Epithelial cell of alveolus of lung (primary cell): Measurements from ENCODE around the gene EPHB6. TPM values are rescaled to one million over a fixed set of nuclear protein-coding genes. Genes with fewer than 3 reads are reported as not detected.

Experiments
- total RNA-seq: library from RNA; depleted of rRNA; stranded (reverse); fragments of >200 nt; gene quantifications from 2 replicates; pipeline ENCODE4 v1.2.1, GENCODE V29; 2015

EPHB6 gene
- total RNA-seq = 10.5 and 23.0 TPM in 2 replicates

DNA sequence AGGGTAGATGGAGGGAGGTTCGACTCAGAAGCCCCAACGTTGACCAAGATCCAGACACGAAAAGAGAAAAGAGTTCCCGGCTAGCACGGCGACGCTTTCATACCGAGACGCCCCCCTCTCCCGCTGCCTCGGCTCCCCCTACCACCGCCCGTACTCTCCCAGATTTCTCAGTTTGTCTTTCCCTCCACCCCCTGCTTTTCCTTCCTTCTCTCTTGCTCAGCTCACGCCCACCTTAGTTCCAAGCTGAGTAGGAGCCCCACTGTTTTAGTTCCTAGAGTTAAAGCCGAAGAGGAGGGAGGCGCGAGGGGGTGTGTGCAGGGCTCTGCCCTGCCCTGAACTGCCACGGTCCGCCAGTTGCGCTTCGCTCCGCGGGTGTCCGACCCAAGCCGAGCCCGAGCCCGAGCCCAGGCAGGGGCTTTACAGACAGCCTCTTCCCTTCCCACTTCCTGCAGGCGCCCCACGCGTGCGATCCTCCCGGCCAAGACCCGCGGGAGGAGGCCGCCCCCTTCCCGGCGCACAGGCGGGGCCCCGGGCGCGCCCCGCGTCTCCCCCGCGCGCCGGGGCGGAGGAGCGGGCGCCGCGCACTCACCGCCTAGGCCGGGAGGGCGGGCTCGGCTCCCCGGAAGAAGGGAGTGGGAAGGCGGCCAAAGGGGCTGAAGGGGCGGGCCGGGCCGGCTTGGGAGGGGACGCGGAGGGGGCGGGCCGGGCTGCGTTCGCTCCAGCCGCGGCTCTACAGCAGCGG is at the start of gene EPHB6:
Gene EPHB6 (plus strand): TSS at position 705 of the 742 bp plus-strand sequence. CDS start 8,152 bp downstream, outside the sequence.

GRCh38 chr7:142885311-142886230 is 30.7 kb downstream of the EPHB6 start, which contains the start of gene TRPV6:
TRPV6 (minus strand) TSS chr7:142885745.

Other genes starting within 250 kb of the EPHB6 start
- gene PRSS1, start 105.6 kb upstream of the EPHB6 start, total RNA-seq = 0.24 and 0.91 TPM in 2 replicates
- gene PRSS2, start 84.1 kb upstream of the EPHB6 start, total RNA-seq = 2.9 and 34.8 TPM in 2 replicates
- gene TRPV6, start 30.7 kb downstream of the EPHB6 start, total RNA-seq = 0.39 TPM in 1 of 2 replicates, not detected in the other
- not detected in 2 replicates for gene TRPV5, start 78.7 kb downstream of the EPHB6 start, total RNA-seq
- gene LLCFC1, start 84.4 kb downstream of the EPHB6 start, total RNA-seq = not detected in 2 replicates
- gene KEL, start 107.3 kb downstream of the EPHB6 start, total RNA-seq = not detected in 2 replicates
- gene OR9A2, start 172.1 kb downstream of the EPHB6 start, total RNA-seq = not detected in 2 replicates
- gene OR6V1, start 197.3 kb downstream of the EPHB6 start, total RNA-seq = not detected in 2 replicates